Osteoblast (primary cell): ENCODE measurements around the gene SHISAL1. TPM values are rescaled to one million over a fixed set of nuclear protein-coding genes. Genes with fewer than 3 reads are reported as not detected.

Experiments
- DNase-seq: peaks from one replicate; pipeline ENCODE4 v3.0.0; 2011; ENCODE audit warnings: low spot score, mixed read lengths; ENCODE audit not compliant: insufficient read length; ENCODE audit errors: missing footprints
- H2AFZ ChIP-seq: 2 replicates; pipeline ENCODE4 v1.6.0; 2011; ENCODE audit warnings: mild to moderate bottlenecking, low read length
- H3K27ac ChIP-seq: 2 replicates; pipeline ENCODE4 v1.5.1; 2011; ENCODE audit warnings: mild to moderate bottlenecking, low read depth, low read length, moderate library complexity
- H3K27me3 ChIP-seq: 2 replicates; pipeline ENCODE4 v1.6.0; 2012; ENCODE audit warnings: mild to moderate bottlenecking, control low read depth, inconsistent platforms, low read length, moderate library complexity; ENCODE audit not compliant: insufficient read depth
- H3K36me3 ChIP-seq: 2 replicates; pipeline ENCODE4 v1.5.1; 2011; ENCODE audit warnings: mild to moderate bottlenecking, low read length, control low read depth, moderate library complexity; ENCODE audit not compliant: insufficient read depth
- H3K4me1 ChIP-seq: 2 replicates; pipeline ENCODE4 v1.5.1; 2011; ENCODE audit warnings: mild to moderate bottlenecking, low read length, control low read depth, moderate library complexity; ENCODE audit not compliant: insufficient read depth
- H3K4me2 ChIP-seq: 2 replicates; pipeline ENCODE4 v1.6.0; 2011; ENCODE audit warnings: mild to moderate bottlenecking, low read length; ENCODE audit not compliant: insufficient read depth
- H3K4me3 ChIP-seq: fragments of 200-600 bp; sonication (generic); 3 replicates; pipeline ENCODE4 v1.5.1; 2012; ENCODE audit warnings: mild to moderate bottlenecking, low read length, inconsistent platforms; ENCODE audit not compliant: insufficient read depth
- H3K79me2 ChIP-seq: 2 replicates; pipeline ENCODE4 v1.6.0; 2012; ENCODE audit warnings: mild to moderate bottlenecking, low read length, control low read depth, inconsistent platforms; ENCODE audit not compliant: insufficient read depth
- H3K9me3 ChIP-seq: 2 replicates; pipeline ENCODE4 v1.5.1; 2011; ENCODE audit warnings: low read depth, low read length, control low read depth
- H4K20me1 ChIP-seq: 2 replicates; pipeline ENCODE4 v1.6.0; 2012; ENCODE audit warnings: mild to moderate bottlenecking, low read length, control low read depth; ENCODE audit not compliant: insufficient read depth
- CTCF ChIP-seq: IDR thresholded peaks from 2 replicates; pipeline ENCODE4 v1.5.1; 2011; ENCODE audit warnings: mild to moderate bottlenecking, low read depth, low read length, moderate library complexity; ENCODE audit errors: extremely low read depth
- total RNA-seq: library from RNA; depleted of rRNA; stranded (reverse); fragments of >200 nt; gene quantifications from 2 replicates; pipeline ENCODE4 v1.2.3, GENCODE V29; 2012

Gene SHISAL1
- total RNA-seq, 1 donor = 52.5 TPM

GRCh38 chr22:44318751-44319150 is 6.0 kb upstream of the SHISAL1 start:
- Histone ChIP-seq H3K4me1 (no peaks in the 10 kb centered on the region), H3K9me3 (no peaks in the 10 kb centered on the region), H3K4me2 (no peak overlapping the region), H3K27me3 (no peaks in the 10 kb centered on the region), H3K79me2 (peaks cover 48% of the 10 kb centered on the region), H2AFZ (no peak overlapping the region), H4K20me1 (no peaks in the 10 kb centered on the region), H3K36me3 (no peaks in the 10 kb centered on the region), H3K4me3 (no peak overlapping the region), H3K27ac (no peak overlapping the region)
- DNase-seq = no peak
- TF ChIP-seq CTCF = no peak

- no peaks in the 10 kb centered on the region for H3K27me3 ChIP-seq
- H3K4me3 ChIP-seq = no peak overlapping the region
- no peaks in the 10 kb centered on the region for H3K36me3 ChIP-seq
- H3K79me2 ChIP-seq = peaks cover 41% of the 10 kb centered on the region
- H2AFZ ChIP-seq = no peak overlapping the region
- no peaks in the 10 kb centered on the region for H3K9me3 ChIP-seq
- H4K20me1 ChIP-seq = no peaks in the 10 kb centered on the region
- no peak for DNase-seq
- no peaks in the 10 kb centered on the region for H3K4me1 ChIP-seq
- TF ChIP-seq CTCF = no peak
- H3K4me2 ChIP-seq = no peak overlapping the region
- H3K27ac ChIP-seq = no peak overlapping the region
These were observed 5.3 kb upstream of the SHISAL1 start for GRCh38 chr22:44317886-44318637.

GRCh38 chr22:44317123-44317444 is 4.3 kb upstream of the SHISAL1 start:
- H3K4me3 ChIP-seq = no peak overlapping the region
- no peak overlapping the region for H3K4me2 ChIP-seq
- H3K27me3 ChIP-seq = no peaks in the 10 kb centered on the region
- H4K20me1 ChIP-seq = no peaks in the 10 kb centered on the region
- no peak overlapping the region for H3K27ac ChIP-seq
- no peak for TF ChIP-seq CTCF
- peaks cover 7% of the 10 kb centered on the region for H3K4me1 ChIP-seq
- no peak overlapping the region for H2AFZ ChIP-seq
- H3K79me2 ChIP-seq = peaks cover 38% of the 10 kb centered on the region
- H3K36me3 ChIP-seq = no peaks in the 10 kb centered on the region
- DNase-seq = no peak
- H3K9me3 ChIP-seq = no peaks in the 10 kb centered on the region

- no peaks in the 10 kb centered on the region for H4K20me1 ChIP-seq
- H3K9me3 ChIP-seq = no peaks in the 10 kb centered on the region
- no peaks in the 10 kb centered on the region for H3K36me3 ChIP-seq
- no peak for TF ChIP-seq CTCF
- H3K4me1 ChIP-seq = peaks cover 12% of the 10 kb centered on the region
- H3K4me3 ChIP-seq = no peak overlapping the region
- no peak overlapping the region for H2AFZ ChIP-seq
- H3K79me2 ChIP-seq = peaks cover 35% of the 10 kb centered on the region
- no peak overlapping the region for H3K27ac ChIP-seq
- no peaks in the 10 kb centered on the region for H3K27me3 ChIP-seq
- no peak overlapping the region for H3K4me2 ChIP-seq
- no peak for DNase-seq
These were observed 3.8 kb upstream of the SHISAL1 start for GRCh38 chr22:44316393-44317122.
